GM18858 (cell line): ENCODE measurements around the gene CASZ1.
A peak's percentile ranks its signal among the peaks of the same experiment; 100 is the strongest.

Experiments
- ATAC-seq: cut with Tn5 transposase; IDR thresholded peaks from one replicate; pipeline ENCODE4 v1.9.1; 2021; ENCODE audit not compliant: unreplicated experiment

The CASZ1 gene

GRCh38 chr1:10709646-10710045, 86.8 kb downstream of the CASZ1 start:
- ATAC-seq: no peak

GRCh38 chr1:10709165-10709564, 87.3 kb downstream of the CASZ1 start:
- no peak for ATAC-seq

- ATAC-seq: no peak
Measured at GRCh38 chr1:10708757-10709156, 87.7 kb downstream of the CASZ1 start.

GRCh38 chr1:10707208-10707607, 89.2 kb downstream of the CASZ1 start:
- no peak for ATAC-seq

- ATAC-seq: no peak
Measured at GRCh38 chr1:10706376-10706913, 90.0 kb downstream of the CASZ1 start.

- ATAC-seq: no peak
Measured at GRCh38 chr1:10705953-10706352, 90.5 kb downstream of the CASZ1 start.

- ATAC-seq: no peak
Measured at GRCh38 chr1:10704368-10704882, 92.0 kb downstream of the CASZ1 start.

- no peak for ATAC-seq
Measured at GRCh38 chr1:10703702-10704101, 92.7 kb downstream of the CASZ1 start.

- no peak for ATAC-seq
Measured at GRCh38 chr1:10701145-10701544, 95.3 kb downstream of the CASZ1 start.

- no peak for ATAC-seq
Measured at GRCh38 chr1:10699470-10699835, 97.0 kb downstream of the CASZ1 start.

- ATAC-seq: no peak
Measured at GRCh38 chr1:10698726-10699469, 97.5 kb downstream of the CASZ1 start.

GRCh38 chr1:10697621-10698160, 98.8 kb downstream of the CASZ1 start:
- ATAC-seq: no peak

GRCh38 chr1:10696977-10697376, 99.5 kb downstream of the CASZ1 start:
- no peak for ATAC-seq

GRCh38 chr1:10694633-10695627, 101.5 kb downstream of the CASZ1 start:
- peak; percentile 56 for ATAC-seq

GRCh38 chr1:10694274-10694632, 102.2 kb downstream of the CASZ1 start:
- ATAC-seq: no peak

- ATAC-seq: no peak
Measured at GRCh38 chr1:10693497-10694273, 102.8 kb downstream of the CASZ1 start.

- no peak for ATAC-seq
Measured at GRCh38 chr1:10693152-10693496, 103.3 kb downstream of the CASZ1 start.

GRCh38 chr1:10692401-10693021, 103.9 kb downstream of the CASZ1 start:
- no peak for ATAC-seq

GRCh38 chr1:10691740-10692125, 104.7 kb downstream of the CASZ1 start:
- no peak for ATAC-seq

- ATAC-seq: no peak
Measured at GRCh38 chr1:10691075-10691739, 105.2 kb downstream of the CASZ1 start.
